ENCODE data around the gene SPIRE2. TPM values are rescaled to one million over a fixed set of nuclear protein-coding genes. Genes with fewer than 3 reads are reported as not detected.

The SPIRE2 gene
- total and polyA plus RNA-seq, 2 of the 13 experiments (the other 11 are each of a cell fraction or from before 2014, with no cell fraction given): 13.3 to 37.5 TPM

DNA sequence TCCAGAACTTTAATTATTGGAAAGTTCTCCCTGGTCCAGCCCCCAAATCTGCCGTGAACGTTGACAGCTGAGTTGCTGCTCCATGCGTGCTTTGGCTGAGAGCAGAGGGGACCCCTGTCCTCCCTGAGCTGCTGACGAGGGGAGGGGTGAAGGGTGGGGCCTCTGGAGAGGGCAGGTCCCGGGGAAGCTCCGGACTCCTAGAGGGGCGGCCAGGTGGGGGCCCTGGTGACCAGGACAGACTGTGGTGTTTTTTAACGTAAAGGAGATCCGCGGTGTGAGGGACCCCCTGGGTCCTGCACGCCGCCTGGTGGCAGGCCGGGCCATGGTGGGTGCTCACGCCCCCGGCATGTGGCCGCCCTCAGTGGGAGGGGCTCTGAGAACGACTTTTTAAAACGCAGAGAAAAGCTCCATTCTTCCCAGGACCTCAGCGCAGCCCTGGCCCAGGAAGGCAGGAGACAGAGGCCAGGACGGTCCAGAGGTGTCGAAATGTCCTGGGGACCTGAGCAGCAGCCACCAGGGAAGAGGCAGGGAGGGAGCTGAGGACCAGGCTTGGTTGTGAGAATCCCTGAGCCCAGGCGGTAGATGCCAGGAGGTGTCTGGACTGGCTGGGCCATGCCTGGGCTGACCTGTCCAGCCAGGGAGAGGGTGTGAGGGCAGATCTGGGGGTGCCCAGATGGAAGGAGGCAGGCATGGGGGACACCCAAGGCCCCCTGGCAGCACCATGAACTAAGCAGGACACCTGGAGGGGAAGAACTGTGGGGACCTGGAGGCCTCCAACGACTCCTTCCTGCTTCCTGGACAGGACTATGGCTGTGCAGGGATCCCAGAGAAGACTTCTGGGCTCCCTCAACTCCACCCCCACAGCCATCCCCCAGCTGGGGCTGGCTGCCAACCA is 90.4 kb downstream of the SPIRE2 start, which contains the start of gene MC1R (continued):
- TF ChIP-seq ZHX2 (IDR thresholded peaks at IDR 0.05; ENCODE audit: low read depth) (peak; percentile 75), ZHX2 (CRISPR knock-in tag; IDR thresholded peaks at IDR 0.05; ENCODE audit: borderline replicate concordance) (no peak), HES4 (CRISPR knock-in tag; IDR thresholded peaks at IDR 0.05; ENCODE audit: borderline replicate concordance) (peak; percentile 63; the same call in 1 of the 2 replicates), ESRRA (CRISPR knock-in tag; IDR thresholded peaks at IDR 0.05; ENCODE audit: low read depth) (0 out of 2 replicates have a peak, but pooled peaks have one; percentile 64), ZSCAN31 (CRISPR knock-in tag; IDR thresholded peaks at IDR 0.05; ENCODE audit: low read depth) (peak; percentile 74), SMAD1 (CRISPR knock-in tag; IDR thresholded peaks at IDR 0.05; ENCODE audit: borderline replicate concordance, low read depth) (peak; percentile 40; the same call in 1 of the 2 replicates), KIAA2018 (CRISPR knock-in tag; IDR thresholded peaks at IDR 0.05; ENCODE audit: borderline replicate concordance) (no peak), ZNF333 (CRISPR knock-in tag; IDR thresholded peaks at IDR 0.05; ENCODE audit: borderline replicate concordance) (0 out of 2 replicates have a peak, but pooled peaks have one; percentile 46), ZNF615 (CRISPR knock-in tag; IDR thresholded peaks at IDR 0.05; ENCODE audit: borderline replicate concordance) (no peak), ATF4 (CRISPR knock-in tag; IDR thresholded peaks at IDR 0.05) (no peak)

Data from HepG2 (cell line).